ENCODE measurements around the gene OR10C1.

The OR10C1 gene

GRCh38 chr6:29474996-29475395, 35.9 kb downstream of the OR10C1 start (continued):
- TF ChIP-seq ZNF274 (IDR thresholded peaks at IDR 0.05; ENCODE audit: low read length) (no peak), ZNF274 (tag by site-specific recombination; IDR thresholded peaks at IDR 0.05; ENCODE audit: borderline replicate concordance) (no peak), ZNF530 (tag by site-specific recombination; IDR thresholded peaks at IDR 0.05; ENCODE audit: low read depth) (no peak), ZNF221 (tag by site-specific recombination; IDR thresholded peaks at IDR 0.05; ENCODE audit: borderline replicate concordance) (no peak), ZNF211 (tag by site-specific recombination; IDR thresholded peaks at IDR 0.05; ENCODE audit: low read depth) (no peak), ZFHX2 (tag by site-specific recombination; conservative IDR thresholded peaks at IDR 0.05) (no peak)

GRCh38 chr6:29477923-29478450, 38.9 kb downstream of the OR10C1 start:
- POLR2A ChIA-PET, result no interaction called here
- no peaks in the 10 kb centered on the region for H3K4me1 ChIP-seq (ENCODE audit: control insufficient read depth, insufficient read depth, low read length)
- no peaks in the 10 kb centered on the region for H3K9me3 ChIP-seq (ENCODE audit: control insufficient read depth, insufficient read depth, low read depth, low read length)
- H3K27ac ChIP-seq (ENCODE audit: extremely low read depth, low read depth, low read length), result no peak overlapping the region
- TF ChIP-seq ZBTB44 (tag by site-specific recombination; IDR thresholded peaks at IDR 0.05) (no peak), ZNF843 (tag by site-specific recombination; IDR thresholded peaks at IDR 0.05) (no peak), ZNF394 (tag by site-specific recombination; IDR thresholded peaks at IDR 0.05; ENCODE audit: borderline replicate concordance) (no peak), ZNF138 (tag by site-specific recombination; IDR thresholded peaks at IDR 0.05; ENCODE audit: borderline replicate concordance) (no peak), ZNF596 (tag by site-specific recombination; IDR thresholded peaks at IDR 0.05) (no peak), SCRT2 (tag by site-specific recombination; IDR thresholded peaks at IDR 0.05) (no peak), HOXD13 (CRISPR knock-in tag; IDR thresholded peaks at IDR 0.05; ENCODE audit: borderline replicate concordance) (no peak)
- H3K36me3 ChIP-seq (ENCODE audit: control insufficient read depth in 2 of 2, insufficient read depth in 1 of 2, low read length in 2 of 2), result no peaks in the 10 kb centered on the region
- no peak overlapping the region for H3K4me3 ChIP-seq (ENCODE audit: low read depth, low read length)
- CTCF ChIA-PET, result interaction anchor here (0.8 kb wide), 1 partner anchor 111 kb away, joined by 3 read pairs; no protein-coding TSS in a partner anchor

GRCh38 chr6:29478740-29479139, 39.6 kb downstream of the OR10C1 start:
- Histone ChIP-seq H3K36me3 (ENCODE audit: control insufficient read depth in 2 of 2, insufficient read depth in 1 of 2, low read length in 2 of 2) (no peaks in the 10 kb centered on the region), H3K9me3 (ENCODE audit: control insufficient read depth, insufficient read depth, low read depth, low read length) (no peaks in the 10 kb centered on the region), H3K4me1 (ENCODE audit: control insufficient read depth, insufficient read depth, low read length) (no peaks in the 10 kb centered on the region), H3K4me3 (ENCODE audit: low read depth, low read length) (no peak overlapping the region), H3K27ac (ENCODE audit: extremely low read depth, low read depth, low read length) (no peak overlapping the region)
- ChIA-PET CTCF (interaction anchor here (0.6 kb wide), 1 partner anchor 12 kb away, joined by 4 read pairs; no protein-coding TSS in a partner anchor), POLR2A (no interaction called here)
- TF ChIP-seq TRIM28 (IDR thresholded peaks at IDR 0.05; ENCODE audit: borderline replicate concordance, low read length) (no peak), ZNF658 (tag by site-specific recombination; IDR thresholded peaks at IDR 0.05) (no peak), ZNF24 (tag by site-specific recombination; IDR thresholded peaks at IDR 0.05) (no peak), ZBTB26 (tag by site-specific recombination; optimal IDR thresholded peaks at IDR 0.05) (no peak), ZNF626 (tag by site-specific recombination; IDR thresholded peaks at IDR 0.05) (no peak), PRDM6 (tag by site-specific recombination; IDR thresholded peaks at IDR 0.05) (no peak), ZBTB48 (tag by site-specific recombination; IDR thresholded peaks at IDR 0.05) (no peak), ZNF311 (tag by site-specific recombination; IDR thresholded peaks at IDR 0.05; ENCODE audit: borderline replicate concordance) (no peak), INSM2 (tag by site-specific recombination; IDR thresholded peaks at IDR 0.05) (no peak), ZNF146 (tag by site-specific recombination; IDR thresholded peaks at IDR 0.05) (no peak), SCRT1 (tag by site-specific recombination; IDR thresholded peaks at IDR 0.05; ENCODE audit: borderline replicate concordance) (no peak), ZNF792 (tag by site-specific recombination; IDR thresholded peaks at IDR 0.05) (no peak), SETDB1 (IDR thresholded peaks at IDR 0.05; ENCODE audit: insufficient read length, low read length) (no peak), ZNF114 (tag by site-specific recombination; IDR thresholded peaks at IDR 0.05) (no peak), ZNF501 (tag by site-specific recombination; IDR thresholded peaks at IDR 0.05) (no peak)

Measured in HEK293 (cell line).